GM12878 (cell line): ENCODE measurements around the gene C1R.

Source experiments
- CHD1 ChIP-seq: IDR thresholded peaks from 2 replicates; pipeline ENCODE4 v1.6.1; 2012; ENCODE audit warnings: low read depth, low read length, improper control_type of control experiment
- CTCF ChIP-seq, 3 experiments: IDR thresholded peaks in 2 of 3; conservative IDR thresholded peaks in 1 of 3; 2 replicates each; pipeline ENCODE4 v1.5.1; 2011; ENCODE audit warnings: low read depth in 3 of 3, low read length in 3 of 3, mild to moderate bottlenecking in 3 of 3, control low read depth in 2 of 3, moderate library complexity in 2 of 3, inconsistent platforms in 1 of 3, mixed read lengths in 1 of 3; ENCODE audit not compliant: control insufficient read depth in 2 of 3, insufficient read depth in 1 of 3; ENCODE audit errors: extremely low read depth in 1 of 3
- EZH2 ChIP-seq: IDR thresholded peaks from 2 replicates; pipeline ENCODE4 v1.6.1; 2012; ENCODE audit warnings: low read depth, mild to moderate bottlenecking, control low read depth, inconsistent platforms, low read length, borderline replicate concordance; ENCODE audit not compliant: control insufficient read depth
- MXI1 ChIP-seq: fragments of 150-350 bp; IDR thresholded peaks from 2 replicates; pipeline ENCODE4 v1.6.1; 2011; ENCODE audit warnings: low read depth, mild to moderate bottlenecking, inconsistent platforms, low read length, improper control_type of control experiment
- MYC ChIP-seq: IDR thresholded peaks from 2 replicates; pipeline ENCODE4 v1.6.1; 2011; ENCODE audit warnings: mild to moderate bottlenecking, low read length, moderate library complexity, inconsistent platforms; ENCODE audit not compliant: insufficient read depth, insufficient replicate concordance, insufficient read length, severe bottlenecking
- NR2C2 ChIP-seq: IDR thresholded peaks from 2 replicates; pipeline ENCODE4 v1.6.1; 2011; ENCODE audit warnings: borderline replicate concordance, low read depth; ENCODE audit not compliant: control insufficient read depth, insufficient read length
- POLR2A ChIP-seq: IDR thresholded peaks from 2 replicates; pipeline ENCODE4 v1.6.1; 2011; ENCODE audit warnings: low read depth, mild to moderate bottlenecking, low read length
- POLR2AphosphoS2 ChIP-seq: IDR thresholded peaks from 2 replicates; pipeline ENCODE4 v1.6.1; 2011; ENCODE audit warnings: low read depth, mild to moderate bottlenecking, low read length, improper control_type of control experiment, moderate library complexity
- POLR2AphosphoS5 ChIP-seq: IDR thresholded peaks from 2 replicates; pipeline ENCODE4 v1.6.1; 2011; ENCODE audit warnings: mild to moderate bottlenecking, low read length, inconsistent platforms
- RAD21 ChIP-seq: IDR thresholded peaks from 2 replicates; pipeline ENCODE4 v1.6.1; 2011; ENCODE audit warnings: mild to moderate bottlenecking, low read depth, low read length, moderate library complexity; ENCODE audit not compliant: insufficient read depth

GRCh38 chr12:7045913-7046312, 46.3 kb downstream of the C1R start:
- TF ChIP-seq POLR2AphosphoS5: no peak
- TF ChIP-seq CTCF (IDR thresholded peaks at IDR 0.05 in 2 of 3, conservative IDR thresholded peaks at IDR 0.05 in 1 of 3; ENCODE audit: control insufficient read depth in 2 of 3, extremely low read depth in 1 of 3, insufficient read depth in 1 of 3, low read depth in 3 of 3, low read length in 3 of 3): no peak
- no peak for TF ChIP-seq EZH2
- no peak for TF ChIP-seq POLR2A
- no peak for TF ChIP-seq RAD21
- TF ChIP-seq CHD1: no peak
- no peak for TF ChIP-seq NR2C2
- no peak for TF ChIP-seq MXI1
- no peak for TF ChIP-seq MYC
- TF ChIP-seq POLR2AphosphoS2: no peak
